ENCODE results near the gene SYTL5.

The SYTL5 gene

GRCh38 chrX:38151441-38151840 is 145.1 kb downstream of the SYTL5 start:
- DNase-seq, result no peak
- H3K27me3 ChIP-seq (replicated peaks; ENCODE audit: control insufficient read depth, insufficient read depth, low read length, poor library complexity, severe bottlenecking), result no peaks in the 10 kb centered on the region
- no peaks in the 10 kb centered on the region for H3K4me1 ChIP-seq (ENCODE audit: control insufficient read depth, insufficient read depth, low read length, poor library complexity, severe bottlenecking)
- no peak overlapping the region for H3K27ac ChIP-seq (ENCODE audit: insufficient read depth, low read length, poor library complexity, severe bottlenecking)
- H3K4me3 ChIP-seq (ENCODE audit: insufficient read depth, low read depth, low read length, poor library complexity, severe bottlenecking), result no peak overlapping the region
- H3K9me3 ChIP-seq (ENCODE audit: control insufficient read depth, low read length), result no peaks in the 10 kb centered on the region
- H3K36me3 ChIP-seq (ENCODE audit: control insufficient read depth, insufficient read depth, low read length), result no peaks in the 10 kb centered on the region

- Histone ChIP-seq H3K4me3 (ENCODE audit: insufficient read depth, low read depth, low read length, poor library complexity, severe bottlenecking) (no peak overlapping the region), H3K27me3 (replicated peaks; ENCODE audit: control insufficient read depth, insufficient read depth, low read length, poor library complexity, severe bottlenecking) (no peaks in the 10 kb centered on the region), H3K4me1 (ENCODE audit: control insufficient read depth, insufficient read depth, low read length, poor library complexity, severe bottlenecking) (no peaks in the 10 kb centered on the region), H3K27ac (ENCODE audit: insufficient read depth, low read length, poor library complexity, severe bottlenecking) (no peak overlapping the region), H3K9me3 (ENCODE audit: control insufficient read depth, low read length) (no peaks in the 10 kb centered on the region), H3K36me3 (ENCODE audit: control insufficient read depth, insufficient read depth, low read length) (no peaks in the 10 kb centered on the region)
- no peak for DNase-seq
These were observed 148.0 kb downstream of the SYTL5 start for GRCh38 chrX:38154340-38154739.

- Histone ChIP-seq H3K4me1 (ENCODE audit: control insufficient read depth, insufficient read depth, low read length, poor library complexity, severe bottlenecking) (no peaks in the 10 kb centered on the region), H3K27ac (ENCODE audit: insufficient read depth, low read length, poor library complexity, severe bottlenecking) (no peak overlapping the region), H3K9me3 (ENCODE audit: control insufficient read depth, low read length) (no peaks in the 10 kb centered on the region), H3K4me3 (ENCODE audit: insufficient read depth, low read depth, low read length, poor library complexity, severe bottlenecking) (no peak overlapping the region), H3K27me3 (replicated peaks; ENCODE audit: control insufficient read depth, insufficient read depth, low read length, poor library complexity, severe bottlenecking) (no peaks in the 10 kb centered on the region), H3K36me3 (ENCODE audit: control insufficient read depth, insufficient read depth, low read length) (no peaks in the 10 kb centered on the region)
- DNase-seq, result no peak
These were observed 148.5 kb downstream of the SYTL5 start for GRCh38 chrX:38154818-38155217.

- DNase-seq, result no peak
- Histone ChIP-seq H3K27ac (ENCODE audit: insufficient read depth, low read length, poor library complexity, severe bottlenecking) (no peak overlapping the region), H3K4me3 (ENCODE audit: insufficient read depth, low read depth, low read length, poor library complexity, severe bottlenecking) (no peak overlapping the region), H3K36me3 (ENCODE audit: control insufficient read depth, insufficient read depth, low read length) (no peaks in the 10 kb centered on the region), H3K27me3 (replicated peaks; ENCODE audit: control insufficient read depth, insufficient read depth, low read length, poor library complexity, severe bottlenecking) (no peaks in the 10 kb centered on the region), H3K4me1 (ENCODE audit: control insufficient read depth, insufficient read depth, low read length, poor library complexity, severe bottlenecking) (no peaks in the 10 kb centered on the region), H3K9me3 (ENCODE audit: control insufficient read depth, low read length) (no peaks in the 10 kb centered on the region)
These were observed 150.5 kb downstream of the SYTL5 start for GRCh38 chrX:38156838-38157237.

- no peak for DNase-seq
These were observed 156.8 kb downstream of the SYTL5 start for GRCh38 chrX:38163193-38163592.

GRCh38 chrX:38165023-38165422 is 158.7 kb downstream of the SYTL5 start:
- H3K9me3 ChIP-seq (ENCODE audit: control insufficient read depth, low read length), result no peaks in the 10 kb centered on the region

More at GRCh38 chrX:38163193-38163592, 156.8 kb downstream of the SYTL5 start:
- H3K36me3 ChIP-seq (ENCODE audit: control insufficient read depth, insufficient read depth, low read length), result no peaks in the 10 kb centered on the region
- H3K27me3 ChIP-seq (replicated peaks; ENCODE audit: control insufficient read depth, insufficient read depth, low read length, poor library complexity, severe bottlenecking), result no peaks in the 10 kb centered on the region
- H3K4me1 ChIP-seq (ENCODE audit: control insufficient read depth, insufficient read depth, low read length, poor library complexity, severe bottlenecking), result no peaks in the 10 kb centered on the region
- no peaks in the 10 kb centered on the region for H3K9me3 ChIP-seq (ENCODE audit: control insufficient read depth, low read length)
- H3K27ac ChIP-seq (ENCODE audit: insufficient read depth, low read length, poor library complexity, severe bottlenecking), result no peak overlapping the region
- no peak overlapping the region for H3K4me3 ChIP-seq (ENCODE audit: insufficient read depth, low read depth, low read length, poor library complexity, severe bottlenecking)

GRCh38 chrX:38166478-38167083 is 160.2 kb downstream of the SYTL5 start:
- DNase-seq, result no peak
- no peak overlapping the region for H3K27ac ChIP-seq (ENCODE audit: insufficient read depth, low read length, poor library complexity, severe bottlenecking)

More at GRCh38 chrX:38165023-38165422, 158.7 kb downstream of the SYTL5 start:
- Histone ChIP-seq H3K4me1 (ENCODE audit: control insufficient read depth, insufficient read depth, low read length, poor library complexity, severe bottlenecking) (no peaks in the 10 kb centered on the region), H3K27me3 (replicated peaks; ENCODE audit: control insufficient read depth, insufficient read depth, low read length, poor library complexity, severe bottlenecking) (no peaks in the 10 kb centered on the region), H3K4me3 (ENCODE audit: insufficient read depth, low read depth, low read length, poor library complexity, severe bottlenecking) (no peak overlapping the region), H3K36me3 (ENCODE audit: control insufficient read depth, insufficient read depth, low read length) (no peaks in the 10 kb centered on the region), H3K27ac (ENCODE audit: insufficient read depth, low read length, poor library complexity, severe bottlenecking) (no peak overlapping the region)
- DNase-seq, result no peak

GRCh38 chrX:38170556-38170955 is 164.2 kb downstream of the SYTL5 start:
- H3K4me3 ChIP-seq (ENCODE audit: insufficient read depth, low read depth, low read length, poor library complexity, severe bottlenecking), result no peak overlapping the region
- no peaks in the 10 kb centered on the region for H3K27me3 ChIP-seq (replicated peaks; ENCODE audit: control insufficient read depth, insufficient read depth, low read length, poor library complexity, severe bottlenecking)
- H3K36me3 ChIP-seq (ENCODE audit: control insufficient read depth, insufficient read depth, low read length), result no peaks in the 10 kb centered on the region
- H3K4me1 ChIP-seq (ENCODE audit: control insufficient read depth, insufficient read depth, low read length, poor library complexity, severe bottlenecking), result no peaks in the 10 kb centered on the region
- no peaks in the 10 kb centered on the region for H3K9me3 ChIP-seq (ENCODE audit: control insufficient read depth, low read length)
- no peak for DNase-seq
- H3K27ac ChIP-seq (ENCODE audit: insufficient read depth, low read length, poor library complexity, severe bottlenecking), result no peak overlapping the region

More at GRCh38 chrX:38166478-38167083, 160.2 kb downstream of the SYTL5 start:
- Histone ChIP-seq H3K9me3 (ENCODE audit: control insufficient read depth, low read length) (no peaks in the 10 kb centered on the region), H3K27me3 (replicated peaks; ENCODE audit: control insufficient read depth, insufficient read depth, low read length, poor library complexity, severe bottlenecking) (no peaks in the 10 kb centered on the region), H3K4me1 (ENCODE audit: control insufficient read depth, insufficient read depth, low read length, poor library complexity, severe bottlenecking) (no peaks in the 10 kb centered on the region), H3K36me3 (ENCODE audit: control insufficient read depth, insufficient read depth, low read length) (no peaks in the 10 kb centered on the region), H3K4me3 (ENCODE audit: insufficient read depth, low read depth, low read length, poor library complexity, severe bottlenecking) (no peak overlapping the region)

- H3K4me3 ChIP-seq (ENCODE audit: insufficient read depth, low read depth, low read length, poor library complexity, severe bottlenecking), result no peak overlapping the region
- no peak for DNase-seq
- no peaks in the 10 kb centered on the region for H3K4me1 ChIP-seq (ENCODE audit: control insufficient read depth, insufficient read depth, low read length, poor library complexity, severe bottlenecking)
- H3K27ac ChIP-seq (ENCODE audit: insufficient read depth, low read length, poor library complexity, severe bottlenecking), result no peak overlapping the region
- no peaks in the 10 kb centered on the region for H3K9me3 ChIP-seq (ENCODE audit: control insufficient read depth, low read length)
- H3K27me3 ChIP-seq (replicated peaks; ENCODE audit: control insufficient read depth, insufficient read depth, low read length, poor library complexity, severe bottlenecking), result no peaks in the 10 kb centered on the region
- no peaks in the 10 kb centered on the region for H3K36me3 ChIP-seq (ENCODE audit: control insufficient read depth, insufficient read depth, low read length)
These were observed 166.2 kb downstream of the SYTL5 start for GRCh38 chrX:38172596-38172995.

GRCh38 chrX:38175139-38175538 is 168.8 kb downstream of the SYTL5 start:
- DNase-seq, result no peak
- Histone ChIP-seq H3K27me3 (replicated peaks; ENCODE audit: control insufficient read depth, insufficient read depth, low read length, poor library complexity, severe bottlenecking) (no peaks in the 10 kb centered on the region), H3K4me3 (ENCODE audit: insufficient read depth, low read depth, low read length, poor library complexity, severe bottlenecking) (no peak overlapping the region), H3K9me3 (ENCODE audit: control insufficient read depth, low read length) (no peaks in the 10 kb centered on the region), H3K4me1 (ENCODE audit: control insufficient read depth, insufficient read depth, low read length, poor library complexity, severe bottlenecking) (no peaks in the 10 kb centered on the region), H3K27ac (ENCODE audit: insufficient read depth, low read length, poor library complexity, severe bottlenecking) (no peak overlapping the region), H3K36me3 (ENCODE audit: control insufficient read depth, insufficient read depth, low read length) (no peaks in the 10 kb centered on the region)
